ENCODE data around the gene TAP2. TPM values are rescaled to one million over a fixed set of nuclear protein-coding genes. Genes with fewer than 3 reads are reported as not detected.

Gene TAP2
- polyA plus RNA-seq, 1 donor from 2014 or later = 1.2 TPM

DNA sequence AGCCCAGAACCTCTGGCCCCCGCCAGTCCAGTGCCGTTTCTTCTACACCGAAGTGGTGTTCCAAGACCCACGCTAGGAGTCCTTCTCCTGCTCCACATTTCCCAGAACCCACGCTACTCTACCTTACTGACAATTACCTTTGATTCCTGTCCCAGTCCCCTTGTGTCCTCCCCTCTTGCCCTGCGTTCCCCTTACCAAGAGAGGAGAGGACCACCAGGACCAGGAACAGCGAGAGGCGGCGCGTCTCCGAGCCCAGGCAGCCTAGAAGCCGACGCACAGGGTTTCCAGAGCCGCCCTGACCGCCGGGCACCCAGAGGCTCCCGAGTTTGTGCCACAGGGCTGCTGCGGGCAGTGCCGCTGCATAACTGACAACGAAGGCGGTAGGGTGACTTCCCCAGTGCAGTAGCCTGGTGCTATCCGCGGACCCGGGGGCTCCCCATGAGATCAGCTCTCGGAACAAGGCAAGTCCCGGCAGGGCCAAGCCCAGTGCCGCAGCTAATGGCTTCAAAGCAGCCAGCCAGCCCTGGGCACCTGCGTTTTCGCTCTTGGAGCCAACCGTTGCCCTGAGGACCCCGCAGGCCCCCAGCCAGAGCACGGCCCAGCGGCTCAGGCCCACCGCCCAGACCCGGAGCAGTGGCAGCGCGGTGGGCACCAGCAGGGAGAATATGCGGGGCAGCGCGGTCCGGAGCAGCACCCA lies 14.5 kb upstream of the TAP2 start:
- peak overlapping the region; percentile 68 for H3K4me2 ChIP-seq (ENCODE audit: low read length)
- H3K27me3 ChIP-seq (ENCODE audit: insufficient read depth, low read depth, low read length) = peaks cover 70% of the 10 kb centered on the region
- no peaks in the 10 kb centered on the region for H3K79me2 ChIP-seq (replicated peaks; ENCODE audit: insufficient read depth, low read length)
- peak overlapping the region; percentile 71 for H3K4me3 ChIP-seq (ENCODE audit: low read length)
- peak overlapping the region; percentile 45 for H2AFZ ChIP-seq (ENCODE audit: low read depth, low read length)
- no peaks in the 10 kb centered on the region for H3F3A ChIP-seq (ENCODE audit: insufficient read depth, low read length, poor library complexity, severe bottlenecking)
- H3K9ac ChIP-seq (ENCODE audit: low read length) = peak overlapping the region; percentile 20
- no peak for TF ChIP-seq MXI1 (conservative IDR thresholded peaks at IDR 0.05; ENCODE audit: poor library complexity, severe bottlenecking)
- no peak for TF ChIP-seq RAD21 (conservative IDR thresholded peaks at IDR 0.05)
- TF ChIP-seq, protein P1, sequence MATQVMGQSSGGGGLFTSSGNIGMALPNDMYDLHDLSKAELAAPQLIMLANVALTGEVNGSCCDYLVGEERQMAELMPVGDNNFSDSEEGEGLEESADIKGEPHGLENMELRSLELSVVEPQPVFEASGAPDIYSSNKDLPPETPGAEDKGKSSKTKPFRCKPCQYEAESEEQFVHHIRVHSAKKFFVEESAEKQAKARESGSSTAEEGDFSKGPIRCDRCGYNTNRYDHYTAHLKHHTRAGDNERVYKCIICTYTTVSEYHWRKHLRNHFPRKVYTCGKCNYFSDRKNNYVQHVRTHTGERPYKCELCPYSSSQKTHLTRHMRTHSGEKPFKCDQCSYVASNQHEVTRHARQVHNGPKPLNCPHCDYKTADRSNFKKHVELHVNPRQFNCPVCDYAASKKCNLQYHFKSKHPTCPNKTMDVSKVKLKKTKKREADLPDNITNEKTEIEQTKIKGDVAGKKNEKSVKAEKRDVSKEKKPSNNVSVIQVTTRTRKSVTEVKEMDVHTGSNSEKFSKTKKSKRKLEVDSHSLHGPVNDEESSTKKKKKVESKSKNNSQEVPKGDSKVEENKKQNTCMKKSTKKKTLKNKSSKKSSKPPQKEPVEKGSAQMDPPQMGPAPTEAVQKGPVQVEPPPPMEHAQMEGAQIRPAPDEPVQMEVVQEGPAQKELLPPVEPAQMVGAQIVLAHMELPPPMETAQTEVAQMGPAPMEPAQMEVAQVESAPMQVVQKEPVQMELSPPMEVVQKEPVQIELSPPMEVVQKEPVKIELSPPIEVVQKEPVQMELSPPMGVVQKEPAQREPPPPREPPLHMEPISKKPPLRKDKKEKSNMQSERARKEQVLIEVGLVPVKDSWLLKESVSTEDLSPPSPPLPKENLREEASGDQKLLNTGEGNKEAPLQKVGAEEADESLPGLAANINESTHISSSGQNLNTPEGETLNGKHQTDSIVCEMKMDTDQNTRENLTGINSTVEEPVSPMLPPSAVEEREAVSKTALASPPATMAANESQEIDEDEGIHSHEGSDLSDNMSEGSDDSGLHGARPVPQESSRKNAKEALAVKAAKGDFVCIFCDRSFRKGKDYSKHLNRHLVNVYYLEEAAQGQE (IDR thresholded peaks at IDR 0.05; ENCODE audit: borderline replicate concordance) = no peak
- no peak for TF ChIP-seq EP300 (conservative IDR thresholded peaks at IDR 0.05; ENCODE audit: poor library complexity, severe bottlenecking)
- TF ChIP-seq SMC3 (conservative IDR thresholded peaks at IDR 0.05; ENCODE audit: poor library complexity) = no peak
- TF ChIP-seq TAF1 (IDR thresholded peaks at IDR 0.05; ENCODE audit: low read depth) = no peak
- TF ChIP-seq POLR2AphosphoS5 (IDR thresholded peaks at IDR 0.05) = no peak
- no peaks in the 10 kb centered on the region for H3K9me3 ChIP-seq (ENCODE audit: low read length)
- no peak overlapping the region for H3K27ac ChIP-seq (ENCODE audit: low read length)
- H3K36me3 ChIP-seq (ENCODE audit: insufficient read depth, low read length) = no peaks in the 10 kb centered on the region
- no peaks in the 10 kb centered on the region for H3K9me2 ChIP-seq (ENCODE audit: insufficient read depth, low read length)
- no peaks in the 10 kb centered on the region for H4K20me1 ChIP-seq (ENCODE audit: insufficient read depth)

- Histone ChIP-seq H3K4me3 (ENCODE audit: low read length) (peak overlapping the region; percentile 71), H2AFZ (ENCODE audit: low read depth, low read length) (no peak overlapping the region), H3K9me3 (ENCODE audit: low read length) (no peaks in the 10 kb centered on the region), H3K79me2 (replicated peaks; ENCODE audit: insufficient read depth, low read length) (no peaks in the 10 kb centered on the region), H3K36me3 (ENCODE audit: insufficient read depth, low read length) (no peaks in the 10 kb centered on the region), H3K27ac (ENCODE audit: low read length) (no peak overlapping the region), H3K9ac (ENCODE audit: low read length) (no peak overlapping the region), H4K20me1 (ENCODE audit: insufficient read depth) (no peaks in the 10 kb centered on the region), H3K4me2 (ENCODE audit: low read length) (no peak overlapping the region), H3K9me2 (ENCODE audit: insufficient read depth, low read length) (no peaks in the 10 kb centered on the region), H3K27me3 (ENCODE audit: insufficient read depth, low read depth, low read length) (peaks cover 67% of the 10 kb centered on the region), H3F3A (ENCODE audit: insufficient read depth, low read length, poor library complexity, severe bottlenecking) (no peaks in the 10 kb centered on the region)
- TF ChIP-seq CTCF (IDR thresholded peaks at IDR 0.05; ENCODE audit: poor library complexity, severe bottlenecking) (no peak), MXI1 (conservative IDR thresholded peaks at IDR 0.05; ENCODE audit: poor library complexity, severe bottlenecking) (no peak), TAF1 (IDR thresholded peaks at IDR 0.05; ENCODE audit: low read depth) (no peak), EP300 (conservative IDR thresholded peaks at IDR 0.05; ENCODE audit: poor library complexity, severe bottlenecking) (no peak), RAD21 (conservative IDR thresholded peaks at IDR 0.05) (no peak), SMC3 (conservative IDR thresholded peaks at IDR 0.05; ENCODE audit: poor library complexity) (no peak), POLR2AphosphoS5 (IDR thresholded peaks at IDR 0.05) (no peak), EZH2 (IDR thresholded peaks at IDR 0.05; ENCODE audit: borderline replicate concordance, insufficient read depth, low read length, poor library complexity, severe bottlenecking) (no peak)
- TF ChIP-seq, protein P1 (IDR thresholded peaks at IDR 0.05; ENCODE audit: borderline replicate concordance) = no peak
Measured at GRCh38 chr6:32852018-32852843, 13.7 kb upstream of the TAP2 start.
